ENCODE data around the gene AP5Z1. TPM values are rescaled to one million over a fixed set of nuclear protein-coding genes. Genes with fewer than 3 reads are reported as not detected.

The AP5Z1 gene
- total RNA-seq, 1 experiment from 2014 or later = 38.3 TPM

GRCh38 chr7:4730971-4731370 lies 44.5 kb upstream of the AP5Z1 start:
- H3K4ac ChIP-seq (ENCODE audit: low read depth, low read length) = no peak overlapping the region
- H2BK20ac ChIP-seq (ENCODE audit: low read depth, low read length, poor library complexity, severe bottlenecking) = no peak overlapping the region
- no peak overlapping the region for H3K56ac ChIP-seq (ENCODE audit: insufficient read length, low read depth, low read length)
- no peaks in the 10 kb centered on the region for H4K20me1 ChIP-seq (ENCODE audit: control insufficient read depth, insufficient read depth, insufficient read length)
- no peaks in the 10 kb centered on the region for H3K79me2 ChIP-seq (ENCODE audit: insufficient read depth, low read length)
- H3K14ac ChIP-seq (ENCODE audit: insufficient read depth, low read length) = no peak overlapping the region
- H2BK15ac ChIP-seq (ENCODE audit: low read depth, low read length) = no peak overlapping the region
- no peaks in the 10 kb centered on the region for H3K27me3 ChIP-seq (ENCODE audit: insufficient read depth, low read length)
- no peak overlapping the region for H2BK5ac ChIP-seq (ENCODE audit: insufficient read length, low read length)
- no CpG with 5 or more reads among the region's 10 CpGs for WGBS (ENCODE audit: extremely low coverage, insufficient read length, low lambda C conversion rate)
- H3K27me3 Mint-ChIP-seq (ENCODE audit: low read depth) = peaks cover 10% of the 10 kb centered on the region
- no peak overlapping the region for H2AK5ac ChIP-seq (ENCODE audit: insufficient read length, low read length)
- H3T11ph ChIP-seq (ENCODE audit: low read length) = no peak overlapping the region
- H2BK120ac ChIP-seq (ENCODE audit: low read depth, low read length, poor library complexity, severe bottlenecking) = no peak overlapping the region
- H3K23me2 ChIP-seq (ENCODE audit: insufficient read length, low read depth, low read length, poor library complexity, severe bottlenecking) = no peaks in the 10 kb centered on the region
- no peak overlapping the region for H3K4me2 ChIP-seq (ENCODE audit: insufficient read depth, insufficient read length, low read length)
- no peaks in the 10 kb centered on the region for H3K4me1 ChIP-seq (ENCODE audit: insufficient read depth, low read length)
- TF ChIP-seq, protein P1, sequence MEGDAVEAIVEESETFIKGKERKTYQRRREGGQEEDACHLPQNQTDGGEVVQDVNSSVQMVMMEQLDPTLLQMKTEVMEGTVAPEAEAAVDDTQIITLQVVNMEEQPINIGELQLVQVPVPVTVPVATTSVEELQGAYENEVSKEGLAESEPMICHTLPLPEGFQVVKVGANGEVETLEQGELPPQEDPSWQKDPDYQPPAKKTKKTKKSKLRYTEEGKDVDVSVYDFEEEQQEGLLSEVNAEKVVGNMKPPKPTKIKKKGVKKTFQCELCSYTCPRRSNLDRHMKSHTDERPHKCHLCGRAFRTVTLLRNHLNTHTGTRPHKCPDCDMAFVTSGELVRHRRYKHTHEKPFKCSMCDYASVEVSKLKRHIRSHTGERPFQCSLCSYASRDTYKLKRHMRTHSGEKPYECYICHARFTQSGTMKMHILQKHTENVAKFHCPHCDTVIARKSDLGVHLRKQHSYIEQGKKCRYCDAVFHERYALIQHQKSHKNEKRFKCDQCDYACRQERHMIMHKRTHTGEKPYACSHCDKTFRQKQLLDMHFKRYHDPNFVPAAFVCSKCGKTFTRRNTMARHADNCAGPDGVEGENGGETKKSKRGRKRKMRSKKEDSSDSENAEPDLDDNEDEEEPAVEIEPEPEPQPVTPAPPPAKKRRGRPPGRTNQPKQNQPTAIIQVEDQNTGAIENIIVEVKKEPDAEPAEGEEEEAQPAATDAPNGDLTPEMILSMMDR (conservative IDR thresholded peaks at IDR 0.05) = no peak
- H3K23ac ChIP-seq (ENCODE audit: insufficient read length, low read depth, low read length) = no peak overlapping the region
- H3K27ac ChIP-seq (ENCODE audit: insufficient read length, low read depth, low read length) = no peak overlapping the region
- no peak overlapping the region for H3K18ac ChIP-seq (ENCODE audit: insufficient read length, low read depth, low read length)
- no peaks in the 10 kb centered on the region for H3K9me3 ChIP-seq (ENCODE audit: control insufficient read depth, low read depth, low read length)
- H4K5ac ChIP-seq (ENCODE audit: insufficient read length, low read depth, low read length) = no peak overlapping the region
- H3K4me1 Mint-ChIP-seq = no peaks in the 10 kb centered on the region
- H3K27ac Mint-ChIP-seq = no peak overlapping the region
- H3K9ac ChIP-seq (ENCODE audit: extremely low read depth, insufficient read length, low read length) = no peak overlapping the region
- no peaks in the 10 kb centered on the region for H3K9me3 Mint-ChIP-seq
- H2BK12ac ChIP-seq (ENCODE audit: insufficient read length, low read depth, low read length) = no peak overlapping the region
- no peak for DNase-seq
- H4K8ac ChIP-seq (replicated peaks; ENCODE audit: insufficient read length, low read depth, low read length) = no peak overlapping the region
- no peak overlapping the region for H2AFZ ChIP-seq (ENCODE audit: low read length)
- no peaks in the 10 kb centered on the region for H3K79me1 ChIP-seq (ENCODE audit: insufficient read depth, low read depth, low read length, poor library complexity, severe bottlenecking)
- H4K91ac ChIP-seq (ENCODE audit: insufficient read length, low read depth, low read length) = no peak overlapping the region
- no peak overlapping the region for H3K4me3 Mint-ChIP-seq
- H3K36me3 Mint-ChIP-seq (ENCODE audit: insufficient read depth in 1 of 3, low read depth in 3 of 3) = peaks cover 0 to 1% (median 0%) of the 10 kb centered on the region in 3 experiments; a peak in 1 of 7 replicates

Measured in H9 (cell line).